GF-D8 (cell line): ENCODE data around the gene MADD.
"Not testable (repeated sequence)": the region's sequence is repeated elsewhere in the genome, so short reads cannot be mapped to it uniquely, and the experiment has no call there.

Source experiments
- DNase-seq: peaks from one replicate; lab custom pipeline; 2025; lab: John Stamatoyannopoulos, UW

Gene MADD

GRCh38 chr11:47318166-47318565 is 48.2 kb downstream of the MADD start:
- no peak for DNase-seq

GRCh38 chr11:47324520-47324919 is 54.6 kb downstream of the MADD start:
- no peak for DNase-seq

DNA sequence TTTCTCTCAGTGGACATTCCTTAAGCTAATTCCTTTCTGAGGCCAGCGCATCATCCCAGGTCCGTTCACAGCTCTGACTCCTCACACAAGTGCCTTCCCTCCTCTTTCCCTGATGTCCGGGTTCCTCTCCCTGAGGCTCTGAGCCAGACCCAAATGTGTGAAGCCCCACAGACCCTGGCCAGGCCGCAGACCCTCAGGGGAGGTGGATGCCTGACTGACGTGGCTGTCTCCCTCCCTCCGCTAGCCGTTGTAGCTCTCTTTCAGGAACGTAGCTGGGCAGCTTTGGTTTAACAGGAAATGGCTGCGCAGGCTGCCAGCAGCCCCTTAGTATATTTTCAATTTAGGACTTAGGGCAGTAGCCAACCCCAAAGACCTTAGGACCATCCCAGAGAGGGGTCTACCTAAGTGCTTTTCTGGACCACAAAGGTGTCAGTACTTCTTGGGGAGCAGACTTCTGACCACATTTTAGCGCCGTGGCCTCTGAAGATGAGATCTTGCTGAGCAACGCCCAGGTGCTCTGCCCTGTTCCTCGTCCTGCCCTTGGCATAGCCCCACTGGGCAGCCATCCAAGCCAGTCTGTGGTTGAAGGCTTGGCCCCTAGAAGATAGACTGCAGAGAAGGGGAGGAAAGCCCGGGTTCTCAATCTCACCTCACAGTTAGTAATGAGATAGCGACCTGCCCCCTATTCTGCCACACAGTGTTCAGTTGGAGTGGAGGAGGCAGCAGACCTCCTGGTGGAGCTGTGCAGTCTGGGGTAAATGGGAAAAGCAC is 55.5 kb downstream of the MADD start:
- no peak for DNase-seq

DNA sequence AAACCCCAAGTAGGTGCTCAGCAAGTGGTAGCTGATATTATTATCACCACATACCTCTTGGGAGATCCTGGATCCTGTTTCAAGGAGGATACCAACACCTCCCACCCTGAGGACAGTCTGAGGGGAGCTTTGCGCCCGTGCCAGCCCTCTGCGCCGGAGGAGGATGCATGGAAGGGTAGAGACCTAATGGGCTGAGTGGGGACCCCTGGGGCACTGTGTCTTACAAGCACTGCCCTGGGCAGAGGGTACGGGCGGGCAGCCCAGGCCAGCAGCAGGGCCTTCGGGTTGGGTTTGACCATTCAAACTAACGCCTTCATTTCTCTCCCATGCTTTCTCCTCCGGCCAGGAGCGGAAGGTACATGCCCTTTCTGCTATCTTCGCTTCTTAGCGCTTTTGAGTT is 56.3 kb downstream of the MADD start:
- no peak for DNase-seq

GRCh38 chr11:47327025-47327424 is 57.1 kb downstream of the MADD start:
- no peak for DNase-seq

DNA sequence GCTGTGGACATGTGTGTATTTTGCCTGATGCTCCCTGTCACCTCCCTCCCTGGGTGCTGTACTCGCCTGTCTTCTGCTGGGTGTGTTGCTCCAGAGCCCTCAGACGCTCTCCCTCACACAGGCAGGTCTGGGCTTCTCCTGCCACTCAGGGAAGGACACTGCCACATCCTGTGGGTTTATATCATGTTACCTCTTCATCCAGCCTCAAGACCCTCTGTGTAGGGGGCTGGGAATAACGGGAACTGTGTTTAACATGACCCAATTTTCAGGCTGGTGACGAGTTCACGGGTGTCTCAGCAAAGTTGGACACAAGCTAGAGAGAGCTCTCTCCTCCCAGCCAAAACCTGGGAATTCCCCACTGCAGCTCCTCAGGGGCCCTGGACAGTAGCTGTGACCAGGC is 58.0 kb downstream of the MADD start:
- no peak for DNase-seq

DNA sequence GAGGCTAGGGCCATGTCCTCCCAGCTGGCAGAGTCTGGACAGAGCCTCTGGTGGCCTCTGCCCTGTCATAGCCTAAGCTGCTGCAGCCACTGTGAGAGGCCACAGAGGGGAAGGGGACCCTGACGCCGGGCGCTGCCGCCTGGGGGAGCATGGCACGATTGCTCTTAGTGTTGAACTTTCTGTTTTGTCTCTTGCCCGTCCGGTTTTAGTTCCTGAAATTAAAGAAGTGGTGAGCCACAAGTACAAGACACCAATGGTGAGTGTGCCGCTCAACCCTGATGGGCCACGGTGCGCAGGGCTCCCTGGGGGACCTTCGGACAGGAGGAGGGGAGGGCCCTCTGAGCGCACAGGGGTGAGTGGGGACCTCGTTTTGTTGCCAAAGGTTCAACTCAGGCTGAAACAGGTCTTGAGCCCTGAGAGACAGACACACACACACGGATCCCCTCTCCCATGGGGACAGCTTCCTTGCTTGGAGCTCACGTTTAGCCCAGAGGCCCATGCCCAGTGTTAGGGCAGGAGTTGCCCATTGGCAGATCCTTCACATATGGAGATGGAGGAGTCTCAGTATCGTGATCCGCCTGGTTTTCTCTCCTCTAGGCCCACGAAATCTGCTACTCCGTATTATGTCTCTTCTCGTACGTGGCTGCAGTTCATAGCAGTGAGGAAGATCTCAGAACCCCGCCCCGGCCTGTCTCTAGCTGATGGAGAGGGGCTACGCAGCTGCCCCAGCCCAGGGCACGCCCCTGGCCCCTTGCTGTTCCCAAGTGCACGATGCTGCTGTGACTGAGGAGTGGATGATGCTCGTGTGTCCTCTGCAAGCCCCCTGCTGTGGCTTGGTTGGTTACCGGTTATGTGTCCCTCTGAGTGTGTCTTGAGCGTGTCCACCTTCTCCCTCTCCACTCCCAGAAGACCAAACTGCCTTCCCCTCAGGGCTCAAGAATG is 58.8 kb downstream of the MADD start:
- no peak for DNase-seq

DNA sequence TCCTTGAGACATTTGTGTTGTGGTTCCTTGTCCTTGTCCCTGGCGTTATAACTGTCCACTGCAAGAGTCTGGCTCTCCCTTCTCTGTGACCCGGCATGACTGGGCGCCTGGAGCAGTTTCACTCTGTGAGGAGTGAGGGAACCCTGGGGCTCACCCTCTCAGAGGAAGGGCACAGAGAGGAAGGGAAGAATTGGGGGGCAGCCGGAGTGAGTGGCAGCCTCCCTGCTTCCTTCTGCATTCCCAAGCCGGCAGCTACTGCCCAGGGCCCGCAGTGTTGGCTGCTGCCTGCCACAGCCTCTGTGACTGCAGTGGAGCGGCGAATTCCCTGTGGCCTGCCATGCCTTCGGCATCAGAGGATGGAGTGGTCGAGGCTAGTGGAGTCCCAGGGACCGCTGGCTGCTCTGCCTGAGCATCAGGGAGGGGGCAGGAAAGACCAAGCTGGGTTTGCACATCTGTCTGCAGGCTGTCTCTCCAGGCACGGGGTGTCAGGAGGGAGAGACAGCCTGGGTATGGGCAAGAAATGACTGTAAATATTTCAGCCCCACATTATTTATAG is 59.6 kb downstream of the MADD start:
- DNase-seq = no peak

- DNase-seq = no peak
These were observed 60.3 kb downstream of the MADD start for GRCh38 chr11:47329987-47330931.

DNA sequence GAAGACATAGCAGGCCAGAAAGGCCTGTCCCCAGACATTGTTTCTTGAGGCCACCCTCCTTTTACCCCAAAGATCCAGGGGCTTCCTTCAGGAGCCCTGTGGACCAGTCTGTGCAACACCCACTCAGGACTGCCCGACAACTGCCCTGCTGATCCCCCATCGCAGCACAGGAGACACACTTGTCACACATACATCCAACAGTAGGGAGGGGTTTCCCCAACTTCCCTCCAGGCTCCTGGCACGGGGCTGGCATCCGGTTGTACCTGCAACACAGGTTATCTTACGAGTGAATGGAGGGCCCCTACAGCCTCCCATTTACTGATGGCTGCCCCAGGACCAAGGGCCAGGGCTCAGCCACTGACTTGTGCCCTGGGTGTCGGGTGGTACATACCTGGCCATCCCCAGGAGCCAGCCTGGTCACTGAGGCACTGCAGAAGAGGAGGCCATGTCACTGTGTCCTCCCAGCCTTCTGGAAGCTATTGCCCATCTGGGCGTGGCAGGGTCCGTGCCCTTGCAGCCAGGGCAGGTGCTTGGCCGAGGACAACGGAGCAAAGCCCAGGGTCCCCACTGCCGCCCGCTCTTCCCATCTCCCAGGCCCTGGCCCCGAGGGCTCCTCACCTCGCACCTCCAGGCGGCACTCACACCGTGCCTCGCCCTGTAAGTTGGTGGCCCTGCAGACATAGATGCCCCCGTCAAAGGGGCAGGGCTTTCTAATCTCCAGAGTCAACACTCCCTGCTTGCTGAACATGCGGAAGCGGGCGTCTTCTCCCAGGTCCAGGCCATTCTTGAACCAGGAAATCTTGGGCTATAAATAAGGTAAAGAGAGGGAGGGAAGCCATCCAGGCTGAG is 61.7 kb downstream of the MADD start:
- DNase-seq = no peak

DNA sequence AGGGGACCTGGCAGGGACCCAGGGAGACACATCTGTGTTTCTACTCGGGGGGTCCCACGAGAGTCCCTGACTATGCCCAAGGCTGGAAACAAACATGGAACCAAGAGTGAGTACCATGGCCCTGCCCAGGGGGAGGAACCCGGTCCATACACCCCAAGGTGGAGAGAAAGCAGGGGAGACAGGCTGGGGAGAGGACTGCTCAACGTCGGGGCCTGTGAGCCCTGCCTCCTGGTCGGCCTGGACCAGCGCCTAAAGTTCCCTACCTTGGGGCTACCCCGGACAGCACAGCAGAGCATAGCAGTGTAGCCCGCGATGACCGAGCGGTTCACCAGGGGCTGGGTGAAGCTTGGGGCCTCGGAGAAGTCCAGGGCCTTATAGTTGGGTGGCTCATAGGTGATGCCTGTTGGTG is 62.4 kb downstream of the MADD start:
- no peak for DNase-seq

GRCh38 chr11:47332791-47333525 is 63.0 kb downstream of the MADD start:
- no peak for DNase-seq

DNA sequence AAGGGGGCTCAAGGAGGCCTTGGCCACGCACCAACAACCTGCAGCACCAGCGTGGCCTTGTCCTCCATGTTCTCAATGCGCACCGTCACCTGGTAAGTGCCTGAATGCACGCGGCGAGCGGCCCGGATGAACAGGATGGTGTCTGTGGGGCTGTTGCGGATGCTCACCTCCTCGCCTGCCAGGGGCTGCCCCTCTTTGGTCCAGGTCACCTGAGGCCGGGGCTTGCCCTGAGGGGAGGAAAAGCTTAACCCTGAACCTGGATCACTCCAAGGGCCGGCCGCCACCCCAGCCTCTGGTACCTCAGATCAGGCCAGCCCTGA is 63.6 kb downstream of the MADD start:
- DNase-seq = no peak

DNA sequence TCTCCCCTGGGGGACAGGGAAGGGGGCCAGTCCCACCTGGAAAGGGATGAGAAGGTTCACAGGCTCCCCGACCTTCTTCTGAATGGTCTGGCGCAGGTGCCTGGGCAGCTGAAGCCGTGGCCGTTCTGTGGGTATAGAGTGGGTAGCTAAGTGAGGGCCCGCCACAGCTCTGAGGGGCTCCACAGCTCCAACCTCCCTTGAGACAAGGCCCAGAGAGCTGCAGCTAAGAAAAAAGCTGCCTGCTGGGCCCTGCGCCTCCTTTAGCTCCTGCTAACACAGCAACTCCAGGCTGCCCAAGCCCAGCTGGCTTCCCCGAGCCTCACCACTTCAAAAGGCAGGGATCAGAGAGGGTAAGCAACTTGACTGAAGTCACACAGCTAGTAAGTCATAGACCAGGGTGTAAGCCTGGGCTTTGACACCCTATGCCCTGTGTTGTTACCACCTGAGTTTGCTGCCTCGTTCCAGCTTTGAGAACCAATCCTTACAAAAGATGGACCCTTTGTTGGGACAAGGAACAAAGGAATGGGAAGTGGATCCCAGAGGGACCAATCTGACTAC is 64.0 kb downstream of the MADD start:
- DNase-seq = no peak

DNA sequence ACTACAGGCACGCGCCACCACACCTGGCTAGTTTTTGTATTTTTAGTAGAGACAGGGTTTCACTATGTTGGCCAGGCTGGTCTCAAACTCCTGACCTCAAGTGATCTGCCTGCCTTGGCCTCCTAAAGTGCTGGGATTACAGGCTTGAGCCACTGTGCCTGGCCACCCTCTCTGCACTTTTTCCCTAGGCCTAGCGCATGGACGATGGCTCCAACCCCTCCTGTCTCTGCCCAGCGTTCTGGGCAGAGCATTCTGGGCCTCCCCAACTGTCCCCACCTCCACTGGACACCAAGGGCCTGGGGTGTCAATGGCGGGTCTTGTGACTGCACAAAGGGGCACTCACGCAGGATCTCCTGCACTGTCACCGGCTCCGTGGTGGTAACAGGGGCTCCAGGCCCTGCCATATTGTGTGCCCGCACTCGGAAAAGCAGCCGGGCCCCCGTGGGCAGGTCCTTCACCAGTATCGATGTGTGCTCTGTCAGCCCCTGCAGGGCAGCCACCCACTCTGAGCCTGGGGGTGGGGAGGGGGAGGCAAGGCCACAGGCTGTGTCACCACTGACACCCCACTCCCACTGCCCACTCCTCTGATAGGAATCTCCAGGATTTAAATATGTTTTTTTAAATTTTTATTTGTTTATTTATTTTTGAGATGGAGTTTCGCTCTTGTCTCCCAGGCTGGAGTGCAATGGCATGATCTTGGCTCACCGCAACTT is 64.9 kb downstream of the MADD start:
- not testable (repeated sequence) for DNase-seq

- no peak for DNase-seq
These were observed 65.8 kb downstream of the MADD start for GRCh38 chr11:47335733-47336132.

DNA sequence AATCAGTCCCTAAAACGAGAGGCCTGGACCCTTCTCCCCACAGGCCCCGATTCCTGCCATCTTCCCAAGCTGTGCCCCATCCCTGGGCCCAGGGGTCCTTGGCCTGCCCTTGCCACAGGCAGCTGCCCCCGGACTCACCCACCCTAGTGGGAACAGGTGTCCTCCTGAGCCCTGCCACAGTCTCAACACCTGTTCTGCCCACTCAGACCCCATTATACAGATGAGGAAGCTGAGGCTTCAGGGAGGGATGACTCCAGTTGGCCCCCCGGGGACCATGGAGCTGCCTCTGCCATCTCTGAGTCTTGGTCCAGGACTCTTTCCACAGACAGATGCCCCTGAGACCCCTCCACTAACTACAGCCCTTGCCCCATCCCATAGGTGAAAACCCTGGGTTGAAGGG is 66.7 kb downstream of the MADD start:
- no peak for DNase-seq

DNA sequence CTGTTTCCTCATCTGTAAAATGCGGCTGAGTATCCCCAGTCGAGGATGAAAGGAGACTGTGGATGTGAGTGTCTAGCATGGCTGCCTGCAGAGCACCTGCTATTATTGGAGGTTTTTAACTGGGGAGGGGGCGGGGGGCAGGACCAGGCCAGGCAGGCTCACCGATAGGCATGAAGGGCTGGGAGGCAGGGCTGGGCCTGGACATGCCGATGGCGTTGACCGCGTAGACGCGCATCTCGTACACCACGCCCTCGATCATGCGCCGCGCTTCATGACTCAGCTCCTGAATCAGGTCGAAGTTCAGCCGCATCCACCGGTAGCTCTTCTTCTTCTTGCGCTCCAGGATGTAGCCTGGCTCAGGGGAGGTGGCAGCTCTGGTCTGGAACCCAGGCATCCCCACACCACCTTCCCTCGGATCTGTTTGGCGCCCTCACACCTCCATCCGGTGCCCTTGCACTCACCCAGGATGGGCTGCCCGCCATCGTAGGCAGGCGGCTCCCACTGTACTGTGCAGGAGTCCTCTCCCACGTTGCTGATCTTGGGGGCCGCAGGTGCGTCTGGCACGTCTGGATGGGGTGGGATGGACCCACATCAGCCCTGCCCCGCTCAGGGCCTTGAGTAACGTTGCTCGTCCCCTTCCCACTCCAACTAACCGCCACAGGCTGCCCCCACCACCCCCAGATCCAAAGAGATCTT is 67.4 kb downstream of the MADD start:
- DNase-seq = no peak
